HUES6 (cell line): ENCODE results near the gene SLC46A1.

ENCODE experiments used
- H3K27ac ChIP-seq: 2 replicates; pipeline ENCODE4 v1.7.0; 2013; ENCODE audit warnings: low read depth, mild to moderate bottlenecking, low read length, inconsistent platforms
- H3K27me3 ChIP-seq: 2 replicates; pipeline ENCODE4 v1.6.1; 2013; ENCODE audit warnings: low read length; ENCODE audit not compliant: control insufficient read depth, insufficient read depth
- H3K36me3 ChIP-seq: 2 replicates; pipeline ENCODE4 v1.6.1; 2013; ENCODE audit warnings: low read length; ENCODE audit not compliant: control insufficient read depth, insufficient read depth
- H3K4me1 ChIP-seq: 2 replicates; pipeline ENCODE4 v1.6.1; 2013; ENCODE audit warnings: low read length; ENCODE audit not compliant: control insufficient read depth, insufficient read depth
- H3K4me3 ChIP-seq: 2 replicates; pipeline ENCODE4 v1.5.1; 2013; ENCODE audit warnings: low read depth, low read length
- H3K9ac ChIP-seq: one replicate; pipeline ENCODE4 v1.6.1; 2013; ENCODE audit warnings: mild to moderate bottlenecking, low read length
- H3K9me3 ChIP-seq: 2 replicates; pipeline ENCODE4 v1.6.1; 2013; ENCODE audit warnings: low read depth, low read length; ENCODE audit not compliant: control insufficient read depth, insufficient read depth

SLC46A1 gene

GRCh38 chr17:28368306-28368831 is 37.6 kb downstream of the SLC46A1 start:
- Histone ChIP-seq H3K9me3 (no peaks in the 10 kb centered on the region), H3K9ac (no peak overlapping the region), H3K27ac (no peak overlapping the region), H3K27me3 (peaks cover 18% of the 10 kb centered on the region), H3K4me3 (no peak overlapping the region), H3K36me3 (peaks cover 15% of the 10 kb centered on the region; the same call in 1 of the 2 replicates), H3K4me1 (peaks cover 14% of the 10 kb centered on the region)

GRCh38 chr17:28367641-28368305 is 38.2 kb downstream of the SLC46A1 start:
- Histone ChIP-seq H3K27me3 (peaks cover 12% of the 10 kb centered on the region), H3K27ac (no peak overlapping the region)

GRCh38 chr17:28366605-28367004 is 39.4 kb downstream of the SLC46A1 start:
- Histone ChIP-seq H3K27me3 (peaks cover under 1% of the 10 kb centered on the region), H3K27ac (no peak overlapping the region), H3K9ac (no peak overlapping the region), H3K4me1 (peaks cover 14% of the 10 kb centered on the region), H3K36me3 (peaks cover 31% of the 10 kb centered on the region), H3K4me3 (no peak overlapping the region), H3K9me3 (no peaks in the 10 kb centered on the region)

More at GRCh38 chr17:28367641-28368305, 38.2 kb downstream of the SLC46A1 start:
- peaks cover 14% of the 10 kb centered on the region for H3K4me1 ChIP-seq
- no peak overlapping the region for H3K9ac ChIP-seq
- H3K9me3 ChIP-seq: no peaks in the 10 kb centered on the region
- peaks cover 21% of the 10 kb centered on the region for H3K36me3 ChIP-seq
- no peak overlapping the region for H3K4me3 ChIP-seq

- Histone ChIP-seq H3K9me3 (no peaks in the 10 kb centered on the region), H3K27me3 (no peaks in the 10 kb centered on the region), H3K36me3 (peaks cover 43% of the 10 kb centered on the region), H3K9ac (no peak overlapping the region), H3K4me3 (no peak overlapping the region), H3K4me1 (peaks cover 8% of the 10 kb centered on the region), H3K27ac (no peak overlapping the region)
Measured at GRCh38 chr17:28365487-28365886, 40.5 kb downstream of the SLC46A1 start.

GRCh38 chr17:28364665-28365363 is 41.2 kb downstream of the SLC46A1 start, which contains the start of gene SEBOX:
Gene SEBOX, minus strand, starts transcription at chr17:28365199. Its CDS starts 48 bp downstream, at chr17:28365151.
- Histone ChIP-seq H3K9ac (no peak within 1 kb of the TSS), H3K36me3 (peaks cover 49% of the 10 kb centered on the region), H3K9me3 (no peaks in the 10 kb centered on the region), H3K27me3 (no peaks in the 10 kb centered on the region), H3K27ac (no peak within 1 kb of the TSS), H3K4me1 (peaks cover 1% of the 10 kb centered on the region), H3K4me3 (no peak within 1 kb of the TSS)

- Histone ChIP-seq H3K27me3 (no peaks in the 10 kb centered on the region), H3K4me3 (no peak overlapping the region), H3K9ac (no peak overlapping the region), H3K36me3 (peaks cover 55% of the 10 kb centered on the region), H3K9me3 (no peaks in the 10 kb centered on the region), H3K4me1 (no peaks in the 10 kb centered on the region), H3K27ac (no peak overlapping the region)
Measured at GRCh38 chr17:28363776-28364650, 42.0 kb downstream of the SLC46A1 start.

- H3K27ac ChIP-seq: no peak overlapping the region
- H3K9me3 ChIP-seq: no peaks in the 10 kb centered on the region
- no peaks in the 10 kb centered on the region for H3K27me3 ChIP-seq
- no peak overlapping the region for H3K9ac ChIP-seq
- peaks cover 58% of the 10 kb centered on the region for H3K36me3 ChIP-seq
- H3K4me1 ChIP-seq: peaks cover 3% of the 10 kb centered on the region
- no peak overlapping the region for H3K4me3 ChIP-seq
Measured at GRCh38 chr17:28363186-28363585, 42.8 kb downstream of the SLC46A1 start.

- peak overlapping the region; percentile 95 for H3K4me3 ChIP-seq
- H3K36me3 ChIP-seq: peaks cover 59% of the 10 kb centered on the region
- H3K27me3 ChIP-seq: no peaks in the 10 kb centered on the region
- H3K9ac ChIP-seq: peak overlapping the region; percentile 96
- peak overlapping the region; percentile 86 for H3K27ac ChIP-seq
- peaks cover 10% of the 10 kb centered on the region for H3K4me1 ChIP-seq
- no peaks in the 10 kb centered on the region for H3K9me3 ChIP-seq
Measured at GRCh38 chr17:28357901-28358197, 48.2 kb downstream of the SLC46A1 start.

GRCh38 chr17:28357061-28357900 is 48.7 kb downstream of the SLC46A1 start, which contains the start of gene POLDIP2:
Gene POLDIP2, minus strand, starts transcription at chr17:28357527. Its CDS starts 79 bp downstream, at chr17:28357448.
- H3K4me1 ChIP-seq: peaks cover 10% of the 10 kb centered on the region
- no peaks in the 10 kb centered on the region for H3K27me3 ChIP-seq
- peaks cover 58% of the 10 kb centered on the region for H3K36me3 ChIP-seq
- peak within 1 kb of the TSS; percentile 95 for H3K4me3 ChIP-seq
- no peaks in the 10 kb centered on the region for H3K9me3 ChIP-seq
- H3K9ac ChIP-seq: peak within 1 kb of the TSS; percentile 96
- peak within 1 kb of the TSS; percentile 86 for H3K27ac ChIP-seq

GRCh38 chr17:28350271-28350670 is 55.7 kb downstream of the SLC46A1 start:
- H3K27ac ChIP-seq: no peak overlapping the region
- H3K36me3 ChIP-seq: peaks cover 95% of the 10 kb centered on the region
- no peaks in the 10 kb centered on the region for H3K27me3 ChIP-seq
- H3K4me3 ChIP-seq: no peak overlapping the region
- no peak overlapping the region for H3K9ac ChIP-seq
- H3K4me1 ChIP-seq: peaks cover 13% of the 10 kb centered on the region; the same call in 1 of the 2 replicates
- no peaks in the 10 kb centered on the region for H3K9me3 ChIP-seq
